Activated B cell treated with CpG ODN at 0.5 μM for 24 hours (primary cell): ENCODE measurements around the gene RB1. TPM values are rescaled to one million over a fixed set of nuclear protein-coding genes. Genes with fewer than 3 reads are reported as not detected.
"Not testable (repeated sequence)": the region's sequence is repeated elsewhere in the genome, so short reads cannot be mapped to it uniquely, and the experiment has no call there.

Source experiments
- ATAC-seq: fragments of 200-7000 bp; cut with Tn5 transposase; one replicate; pipeline ENCODE4 v1.10.0; 2021; ENCODE audit warnings: low read depth, mild to moderate bottlenecking, moderate library complexity
- CTCF ChIA-PET: fragments of 350-600 bp; sonication (Branson Sonifier 250); formaldehyde crosslinking; loops from one replicate; lab custom pipeline; 2021; ENCODE audit warnings: antibody characterized with exemption; lab: Charles Lee
- POLR2A ChIA-PET: fragments of 350-600 bp; sonication (Branson Sonifier 250); formaldehyde crosslinking; loops from one replicate; lab custom pipeline; 2021; ENCODE audit warnings: antibody characterized with exemption; lab: Charles Lee
- DNase-seq: peaks from one replicate; pipeline ENCODE4 v3.0.0; 2022
- H3K27ac Mint-ChIP-seq: one replicate; pipeline ENCODE4 v1.8.0; 2020; ENCODE audit warnings: mixed read lengths
- H3K27me3 Mint-ChIP-seq: one replicate; pipeline ENCODE4 v1.8.0; 2021; ENCODE audit warnings: mixed read lengths
- H3K36me3 Mint-ChIP-seq: one replicate; pipeline ENCODE4 v1.8.0; 2021; ENCODE audit warnings: low read depth, mixed read lengths
- H3K4me1 Mint-ChIP-seq: one replicate; pipeline ENCODE4 v1.8.0; 2021; ENCODE audit warnings: mixed read lengths
- H3K4me3 Mint-ChIP-seq: one replicate; pipeline ENCODE4 v1.8.0; 2020; ENCODE audit warnings: mild to moderate bottlenecking, mixed read lengths
- H3K9me3 Mint-ChIP-seq: one replicate; pipeline ENCODE4 v1.8.0; 2020; ENCODE audit warnings: mixed read lengths
- CTCF ChIP-seq: fragments of 200-600 bp; IDR thresholded peaks from one replicate; pipeline ENCODE4 v1.8.0; 2022; ENCODE audit warnings: antibody characterized with exemption, mild to moderate bottlenecking
- intact Hi-C: fragments of 100-400 bp; cut with micrococcal nuclease; formaldehyde crosslinking; loops from one replicate; pipeline ENCODE4 v1.15.1; 2024
- total RNA-seq: library from RNA; stranded (reverse); gene quantifications from 2 replicates; pipeline ENCODE4 v1.2.3, GENCODE V29; 2022

RB1 gene
- total RNA-seq, 1 donor from 2014 or later: 70.5 TPM

GRCh38 chr13:48424212-48424611 lies 120.7 kb downstream of the RB1 start:
- Mint-ChIP-seq H3K36me3 (peaks cover 26% of the 10 kb centered on the region), H3K4me1 (peaks cover 4% of the 10 kb centered on the region), H3K4me3 (no peak overlapping the region), H3K9me3 (peaks cover 7% of the 10 kb centered on the region), H3K27ac (no peak overlapping the region), H3K27me3 (no peaks in the 10 kb centered on the region)
- ATAC-seq (no peak), DNase-seq (no peak)
- ChIA-PET CTCF (no interaction called here), POLR2A (no interaction called here)
- no peak for TF ChIP-seq CTCF
- intact Hi-C loops: no loop called here

- Mint-ChIP-seq H3K27me3 (no peaks in the 10 kb centered on the region), H3K36me3 (peaks cover 20% of the 10 kb centered on the region), H3K27ac (no peak overlapping the region), H3K9me3 (peaks cover 4% of the 10 kb centered on the region), H3K4me3 (no peak overlapping the region), H3K4me1 (peaks cover 13% of the 10 kb centered on the region)
- ATAC-seq (no peak), DNase-seq (no peak)
- TF ChIP-seq CTCF: no peak
- ChIA-PET CTCF (no interaction called here), POLR2A (interaction anchor here (0.6 kb wide), 1 partner anchor 308 kb away, joined by 4 read pairs; no protein-coding TSS in a partner anchor)
- intact Hi-C loops: no loop called here
Observed at GRCh38 chr13:48426052-48426451, 122.5 kb downstream of the RB1 start.

- H3K9me3 Mint-ChIP-seq, CTCF ChIA-PET, POLR2A ChIA-PET, intact Hi-C loops, H3K27me3 Mint-ChIP-seq, DNase-seq, H3K4me3 Mint-ChIP-seq, ATAC-seq: not testable (repeated sequence)
- Mint-ChIP-seq H3K36me3 (peaks cover 21% of the 10 kb centered on the region), H3K4me1 (peaks cover 15% of the 10 kb centered on the region), H3K27ac (peak overlapping the region; percentile 59)
Observed at GRCh38 chr13:48426755-48427298, 123.3 kb downstream of the RB1 start.

- peaks cover 4% of the 10 kb centered on the region for H3K9me3 Mint-ChIP-seq
- no peaks in the 10 kb centered on the region for H3K27me3 Mint-ChIP-seq
- H3K4me1 Mint-ChIP-seq: peaks cover 15% of the 10 kb centered on the region
- H3K4me3 Mint-ChIP-seq: no peak overlapping the region
- no peak overlapping the region for H3K27ac Mint-ChIP-seq
- no peak for TF ChIP-seq CTCF
- intact Hi-C loops: no loop called here
- H3K36me3 Mint-ChIP-seq: peaks cover 21% of the 10 kb centered on the region
- CTCF ChIA-PET: no interaction called here
- DNase-seq (no peak), ATAC-seq (no peak)
- POLR2A ChIA-PET: no interaction called here
Observed at GRCh38 chr13:48429036-48429435, 125.5 kb downstream of the RB1 start.

GRCh38 chr13:48429886-48430285 lies 126.3 kb downstream of the RB1 start:
- TF ChIP-seq CTCF: no peak
- no peak for ATAC-seq
- Mint-ChIP-seq H3K4me3 (no peak overlapping the region), H3K4me1 (peaks cover 21% of the 10 kb centered on the region), H3K36me3 (peaks cover 26% of the 10 kb centered on the region), H3K27ac (no peak overlapping the region), H3K27me3 (no peaks in the 10 kb centered on the region), H3K9me3 (peaks cover 4% of the 10 kb centered on the region)
- ChIA-PET CTCF (no interaction called here), POLR2A (no interaction called here)
- no peak for DNase-seq
- intact Hi-C loops: no loop called here

GRCh38 chr13:48431431-48431830 lies 127.9 kb downstream of the RB1 start:
- TF ChIP-seq CTCF: no peak
- Mint-ChIP-seq H3K4me3 (no peak overlapping the region), H3K27me3 (no peaks in the 10 kb centered on the region), H3K4me1 (peaks cover 33% of the 10 kb centered on the region), H3K27ac (no peak overlapping the region), H3K36me3 (peaks cover 25% of the 10 kb centered on the region), H3K9me3 (peaks cover 4% of the 10 kb centered on the region)
- ChIA-PET POLR2A (no interaction called here), CTCF (no interaction called here)
- intact Hi-C loops: no loop called here
- ATAC-seq: no peak
- no peak for DNase-seq
